HG03575 (cell line): ENCODE data around the gene CUX1.

Experiments
- ATAC-seq: cut with Tn5 transposase; IDR thresholded peaks from one replicate; pipeline ENCODE4 v1.9.1; 2021; ENCODE audit not compliant: unreplicated experiment, insufficient number of reproducible peaks, low FRiP score; ENCODE audit errors: extremely low read depth

Gene CUX1

DNA sequence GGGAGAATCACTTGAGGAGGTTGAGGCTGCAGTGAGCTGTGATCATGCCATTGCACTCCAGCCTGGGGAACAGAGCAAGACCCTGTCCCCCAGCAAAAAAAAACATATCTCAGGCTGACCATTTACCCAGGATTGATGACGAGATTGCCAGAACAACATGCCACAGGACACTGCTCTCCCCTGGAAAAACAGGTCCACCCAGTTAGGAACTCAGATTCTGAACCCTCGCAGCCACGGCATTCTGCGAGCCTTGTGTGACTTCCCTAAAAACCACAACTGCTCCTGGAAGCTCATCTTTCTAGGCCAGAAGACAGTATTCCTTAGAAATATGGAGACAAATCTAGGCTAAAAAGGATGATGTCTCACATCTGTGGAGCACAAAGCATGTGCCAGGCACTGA lies 427.2 kb downstream of the CUX1 start:
- ATAC-seq = no peak

GRCh38 chr7:102248081-102248455 lies 430.6 kb downstream of the CUX1 start:
- no peak for ATAC-seq

DNA sequence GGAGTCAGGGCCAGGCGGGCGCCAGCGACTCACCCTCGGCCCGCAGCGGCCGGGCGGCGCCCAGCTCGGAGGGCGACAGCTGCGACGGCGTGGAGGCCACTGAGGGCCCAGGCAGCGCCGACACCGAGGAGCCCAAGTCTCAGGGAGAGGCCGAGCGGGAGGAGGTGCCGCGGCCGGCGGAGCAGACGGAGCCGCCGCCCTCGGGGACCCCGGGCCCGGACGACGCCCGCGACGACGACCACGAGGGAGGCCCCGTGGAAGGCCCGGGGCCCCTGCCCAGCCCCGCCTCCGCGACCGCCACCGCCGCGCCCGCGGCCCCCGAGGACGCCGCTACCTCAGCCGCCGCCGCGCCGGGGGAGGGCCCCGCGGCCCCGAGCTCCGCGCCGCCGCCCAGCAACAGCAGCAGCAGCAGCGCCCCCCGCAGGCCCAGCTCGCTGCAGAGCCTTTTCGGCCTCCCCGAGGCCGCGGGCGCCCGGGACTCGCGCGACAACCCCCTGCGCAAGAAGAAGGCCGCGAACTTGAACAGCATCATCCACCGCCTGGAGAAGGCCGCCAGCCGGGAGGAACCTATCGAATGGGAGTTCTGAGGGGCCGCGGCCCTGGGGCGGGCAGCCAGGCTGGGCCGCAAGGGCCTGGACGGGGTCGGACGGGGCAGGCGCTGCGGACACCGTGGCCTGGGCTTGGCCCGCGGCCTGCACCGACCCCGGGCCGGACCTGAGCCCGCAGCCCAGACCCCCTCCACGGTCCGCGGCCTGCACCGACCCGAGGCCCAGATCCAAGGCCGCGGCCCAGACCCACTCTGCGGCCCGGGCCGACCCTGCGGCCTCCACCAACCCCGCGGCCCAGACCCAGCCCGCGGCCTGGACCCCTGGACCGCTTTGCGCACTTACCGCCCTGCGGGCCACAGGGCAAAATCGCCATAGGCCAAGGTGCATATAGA lies 431.3 kb downstream of the CUX1 start:
- ATAC-seq = no peak

DNA sequence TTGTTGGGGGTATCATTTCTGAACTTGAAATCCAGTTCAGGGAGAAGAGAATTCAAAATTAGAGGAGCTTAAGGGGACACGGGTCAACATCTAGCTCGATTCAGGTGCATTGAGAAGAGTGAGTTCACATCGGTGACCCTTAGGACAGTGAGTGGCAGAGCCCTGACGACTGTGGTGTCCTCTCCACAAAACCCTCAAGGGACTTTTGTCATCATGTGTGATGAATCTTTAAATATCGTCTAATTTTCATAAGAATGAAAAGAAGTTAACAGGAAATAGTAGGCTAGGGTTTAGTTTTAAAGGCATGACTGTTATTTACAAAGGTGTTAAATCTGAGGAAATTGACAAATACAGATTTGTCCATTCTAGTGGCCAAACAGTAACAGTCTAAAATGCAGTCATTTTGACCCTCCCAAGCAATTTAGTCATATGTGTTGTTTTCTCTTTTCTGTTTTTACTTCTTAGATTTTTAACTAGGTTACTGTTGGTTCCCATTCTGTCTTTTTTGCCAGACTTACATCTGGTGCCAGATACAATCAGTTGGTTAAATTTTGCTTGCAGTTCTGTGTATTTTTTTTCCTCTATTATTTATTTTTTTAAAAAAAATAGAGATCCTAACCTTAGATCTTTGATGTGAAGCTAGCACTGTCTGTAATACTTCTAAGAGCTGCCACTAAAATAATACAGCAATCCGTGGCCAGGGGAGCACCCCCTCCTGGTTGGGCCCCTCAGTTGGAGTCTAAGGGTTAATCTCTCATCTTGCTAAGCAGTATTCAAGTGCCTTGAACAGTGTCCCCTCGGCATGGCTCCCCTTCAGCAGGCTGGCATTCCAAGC lies 434.3 kb downstream of the CUX1 start:
- no peak for ATAC-seq

DNA sequence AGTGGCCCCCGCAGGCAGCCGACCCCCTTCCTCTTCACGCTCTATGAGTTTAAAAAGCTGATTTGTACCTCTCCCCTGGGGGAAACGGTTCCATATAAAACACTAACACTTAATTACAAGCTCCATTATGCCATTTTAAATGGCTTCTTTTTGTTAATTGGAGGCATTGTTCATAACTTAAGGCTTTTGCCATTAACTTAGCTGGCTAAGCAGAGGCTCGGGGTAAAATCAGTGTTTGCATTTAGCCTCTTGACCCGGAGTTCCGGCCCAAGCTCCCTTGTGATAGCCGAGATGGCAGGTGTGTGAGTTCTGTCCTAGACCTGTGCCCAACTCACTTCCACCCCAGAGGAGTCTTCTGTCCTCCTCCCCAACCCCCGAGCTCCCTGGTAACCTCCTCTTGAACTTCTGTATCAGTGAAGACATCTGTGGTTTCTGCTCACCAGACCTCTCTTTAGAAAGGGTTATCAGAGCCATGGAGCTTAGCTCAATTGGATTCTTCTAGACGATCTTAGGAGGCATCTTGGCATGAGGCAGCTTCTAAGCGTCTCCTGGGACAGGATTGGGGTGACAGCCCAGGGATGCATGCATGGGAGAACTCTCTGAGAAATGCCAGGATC lies 435.0 kb downstream of the CUX1 start:
- ATAC-seq = no peak

GRCh38 chr7:102253066-102253972 lies 435.9 kb downstream of the CUX1 start:
- ATAC-seq = no peak

GRCh38 chr7:102253973-102254370 lies 436.5 kb downstream of the CUX1 start:
- no peak for ATAC-seq

- ATAC-seq = no peak
Observed at GRCh38 chr7:102254521-102254920, 437.1 kb downstream of the CUX1 start.

- ATAC-seq = no peak
Observed at GRCh38 chr7:102255501-102255900, 438.1 kb downstream of the CUX1 start.

GRCh38 chr7:102255916-102256315 lies 438.5 kb downstream of the CUX1 start:
- no peak for ATAC-seq

GRCh38 chr7:102258073-102258748 lies 440.8 kb downstream of the CUX1 start:
- ATAC-seq = no peak

DNA sequence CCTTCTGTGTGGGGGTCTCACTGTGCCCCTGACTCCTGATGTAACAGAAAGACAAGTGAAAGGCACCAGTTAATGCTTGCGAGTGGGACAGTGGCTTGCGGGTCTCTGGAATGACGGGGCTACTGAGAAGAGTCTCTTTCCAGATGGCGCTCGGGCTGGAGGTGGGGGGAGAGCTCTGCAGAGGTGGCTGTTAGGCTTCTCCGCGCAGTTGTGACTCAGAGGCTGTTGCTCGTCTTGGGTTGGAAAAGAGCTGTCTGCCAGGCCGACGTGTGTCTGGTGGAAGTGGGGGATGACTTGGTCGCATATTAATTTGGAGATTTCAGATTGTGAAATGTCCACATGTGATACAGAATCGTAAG lies 441.3 kb downstream of the CUX1 start:
- ATAC-seq = no peak

GRCh38 chr7:102260856-102261255 lies 443.4 kb downstream of the CUX1 start:
- no peak for ATAC-seq

- no peak for ATAC-seq
Observed at GRCh38 chr7:102261451-102261850, 444.0 kb downstream of the CUX1 start.

GRCh38 chr7:102262546-102262945 lies 445.1 kb downstream of the CUX1 start:
- ATAC-seq = no peak

GRCh38 chr7:102264367-102264891 lies 447.0 kb downstream of the CUX1 start:
- ATAC-seq = no peak

- no peak for ATAC-seq
Observed at GRCh38 chr7:102266541-102266940, 449.1 kb downstream of the CUX1 start.

DNA sequence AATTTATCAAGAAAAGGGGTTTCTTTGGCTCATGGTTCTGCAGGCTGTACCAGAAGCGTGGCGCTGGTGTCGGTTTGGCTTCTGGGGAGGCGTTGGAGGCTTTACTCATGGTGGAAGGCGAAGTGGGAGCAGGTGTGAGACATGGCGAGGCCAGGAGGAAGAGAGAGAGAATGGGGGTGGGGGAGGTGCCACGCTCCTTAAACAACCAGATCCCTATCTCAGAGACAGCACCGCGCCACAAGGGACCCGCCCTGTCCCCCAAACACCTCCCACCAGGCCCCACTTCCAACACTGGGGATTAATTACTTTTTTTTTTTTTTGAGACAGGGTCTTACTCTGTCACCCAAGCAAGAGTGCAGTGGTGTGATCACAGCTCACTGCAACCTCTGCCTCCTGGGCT lies 451.2 kb downstream of the CUX1 start:
- ATAC-seq = no peak
